ENCODE measurements around the gene RCN1. TPM values are rescaled to one million over a fixed set of nuclear protein-coding genes. Genes with fewer than 3 reads are reported as not detected.

RCN1 gene
- total and polyA plus RNA-seq, 2 experiments from 2014 or later: 107 to 140 TPM

- TF ChIP-seq REST (IDR thresholded peaks at IDR 0.05; ENCODE audit: unreplicated experiment) (no peak), CREB1 (CRISPR knock-in tag; IDR thresholded peaks at IDR 0.05; ENCODE audit: low read depth) (no peak), ZNF331 (CRISPR knock-in tag; IDR thresholded peaks at IDR 0.05; ENCODE audit: low read depth) (no peak), ZNF114 (CRISPR knock-in tag; IDR thresholded peaks at IDR 0.05) (no peak)
Observed at GRCh38 chr11:32070692-32071091, 20.2 kb upstream of the RCN1 start (continued).

- peaks cover 3% of the 10 kb centered on the region; the same call in 1 of the 3 replicates for H3K9me3 Mint-ChIP-seq
- Histone ChIP-seq H3K27me3 (ENCODE audit: insufficient read depth) (no peaks in the 10 kb centered on the region), H3K9me2 (ENCODE audit: insufficient read depth) (peaks cover 8% of the 10 kb centered on the region; the same call in 1 of the 2 replicates), H3F3A (replicated peaks; ENCODE audit: low read depth) (no peaks in the 10 kb centered on the region), H3K4me2 (no peak overlapping the region), H3K36me3 (ENCODE audit: insufficient read depth) (no peaks in the 10 kb centered on the region), H3K4me3 (no peak overlapping the region), H3K4me1 (ENCODE audit: insufficient read depth) (peaks cover 7% of the 10 kb centered on the region), H2AFZ (no peak overlapping the region), H4K20me1 (replicated peaks; ENCODE audit: insufficient read depth) (no peaks in the 10 kb centered on the region), H3K27ac (ENCODE audit: low read depth) (no peak overlapping the region), H3K79me2 (replicated peaks; ENCODE audit: insufficient read depth) (no peaks in the 10 kb centered on the region)
- peaks cover 6% of the 10 kb centered on the region for H3K27me3 Mint-ChIP-seq (ENCODE audit: insufficient read depth, low read depth, poor library complexity)
- H3K4me3 Mint-ChIP-seq: no peak overlapping the region
- H3K4me1 Mint-ChIP-seq: peaks cover 27% of the 10 kb centered on the region
- no peaks in the 10 kb centered on the region for H3K36me3 Mint-ChIP-seq (ENCODE audit: low read depth)
- H3K27ac Mint-ChIP-seq: no peak overlapping the region
- TF ChIP-seq ETS1 (IDR thresholded peaks at IDR 0.05): no peak
- peak; percentile 37 to 44; a peak in 3 of 4 replicates for TF ChIP-seq CTCF (conservative IDR thresholded peaks at IDR 0.05; ENCODE audit: low read depth in 2 of 2)
- peak; percentile 62 for ATAC-seq
- peak; percentile 61 for DNase-seq (ENCODE audit: low spot score)
Observed at GRCh38 chr11:32071811-32072210, 19.1 kb upstream of the RCN1 start.
